ENCODE data around the gene MYBPC2. TPM values are rescaled to one million over a fixed set of nuclear protein-coding genes. Genes with fewer than 3 reads are reported as not detected.
A peak's percentile ranks its signal among the peaks of the same experiment; 100 is the strongest.

Gene MYBPC2
- total and polyA plus RNA-seq, 9 of the 15 experiments (the other 6 are each of a cell fraction or from before 2014, with no cell fraction given): 0.01 to 0.14 (median 0.04) TPM; not detected in 6

DNA sequence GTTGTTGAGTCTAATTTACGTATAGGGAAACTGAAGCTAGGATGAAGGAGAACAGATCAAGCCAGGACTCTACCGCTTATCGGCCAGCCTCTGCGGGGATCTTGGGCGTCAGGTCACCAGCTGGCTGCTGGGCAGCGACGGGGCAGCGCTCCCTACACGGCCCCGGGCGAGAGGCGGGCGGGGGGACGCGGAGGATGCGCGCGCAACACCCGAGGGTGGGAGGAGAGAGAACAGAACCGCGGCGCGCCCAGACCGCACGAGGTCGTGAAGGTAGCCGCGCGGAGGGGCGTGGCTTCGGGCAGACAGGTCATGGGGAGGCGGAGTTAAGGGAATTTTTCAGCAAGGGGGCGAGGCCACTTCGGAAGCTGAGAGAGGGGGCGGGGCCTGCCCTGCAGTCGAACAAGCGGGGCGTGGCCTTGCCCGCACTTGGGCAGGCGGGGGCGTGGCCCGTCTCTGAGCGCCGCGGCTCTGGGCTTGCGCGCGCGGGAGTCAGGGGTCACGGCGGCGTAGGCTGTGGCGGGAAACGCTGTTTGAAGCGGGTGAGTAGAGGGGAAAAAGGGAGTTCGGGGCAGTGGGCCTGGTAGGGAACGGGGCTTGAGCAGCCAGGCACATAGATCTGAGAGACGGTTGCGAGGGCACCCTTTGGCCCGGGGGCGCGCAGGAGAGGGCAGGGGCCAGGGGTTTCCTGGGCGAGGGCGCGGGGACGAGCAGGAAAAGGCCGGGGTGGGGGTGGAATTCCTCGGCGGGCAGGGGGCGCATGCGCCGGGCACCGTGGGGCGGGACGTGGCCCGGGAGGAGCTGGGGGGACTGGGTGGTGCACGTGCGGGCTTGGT is 48.6 kb upstream of the MYBPC2 start, which contains the start of gene POLD1 (continued):
- TF ChIP-seq, protein P1, sequence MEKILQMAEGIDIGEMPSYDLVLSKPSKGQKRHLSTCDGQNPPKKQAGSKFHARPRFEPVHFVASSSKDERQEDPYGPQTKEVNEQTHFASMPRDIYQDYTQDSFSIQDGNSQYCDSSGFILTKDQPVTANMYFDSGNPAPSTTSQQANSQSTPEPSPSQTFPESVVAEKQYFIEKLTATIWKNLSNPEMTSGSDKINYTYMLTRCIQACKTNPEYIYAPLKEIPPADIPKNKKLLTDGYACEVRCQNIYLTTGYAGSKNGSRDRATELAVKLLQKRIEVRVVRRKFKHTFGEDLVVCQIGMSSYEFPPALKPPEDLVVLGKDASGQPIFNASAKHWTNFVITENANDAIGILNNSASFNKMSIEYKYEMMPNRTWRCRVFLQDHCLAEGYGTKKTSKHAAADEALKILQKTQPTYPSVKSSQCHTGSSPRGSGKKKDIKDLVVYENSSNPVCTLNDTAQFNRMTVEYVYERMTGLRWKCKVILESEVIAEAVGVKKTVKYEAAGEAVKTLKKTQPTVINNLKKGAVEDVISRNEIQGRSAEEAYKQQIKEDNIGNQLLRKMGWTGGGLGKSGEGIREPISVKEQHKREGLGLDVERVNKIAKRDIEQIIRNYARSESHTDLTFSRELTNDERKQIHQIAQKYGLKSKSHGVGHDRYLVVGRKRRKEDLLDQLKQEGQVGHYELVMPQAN (IDR thresholded peaks at IDR 0.05; ENCODE audit: borderline replicate concordance): peak; percentile 61; the same call in 1 of the 2 replicates
- TF ChIP-seq PML (IDR thresholded peaks at IDR 0.05; ENCODE audit: low read length): peak; percentile 45
- no peak for TF ChIP-seq ATF1 (CRISPR knock-in tag; IDR thresholded peaks at IDR 0.05)
- peak; percentile 73 for TF ChIP-seq ATF1 (tag; IDR thresholded peaks at IDR 0.05)
- peak; percentile 94 for TF ChIP-seq ZNF655 (CRISPR knock-in tag; IDR thresholded peaks at IDR 0.05)
- 0 out of 2 replicates have a peak, but pooled peaks have one; percentile 3 for TF ChIP-seq CBFA2T2 (conservative IDR thresholded peaks at IDR 0.05)
- TF ChIP-seq MEF2A (IDR thresholded peaks at IDR 0.05; ENCODE audit: control insufficient read depth, low read depth, low read length): no peak
- peak; percentile 79 to 92 for TF ChIP-seq SRF (CRISPR knock-in tag; IDR thresholded peaks at IDR 0.05)
- TF ChIP-seq REST (IDR thresholded peaks at IDR 0.05; ENCODE audit: borderline replicate concordance): no peak
- peak; percentile 85 for TF ChIP-seq REST (CRISPR knock-in tag; IDR thresholded peaks at IDR 0.05; ENCODE audit: low read depth)
- TF ChIP-seq ARNT (IDR thresholded peaks at IDR 0.05): no peak
- TF ChIP-seq MTA3 (IDR thresholded peaks at IDR 0.05; ENCODE audit: borderline replicate concordance): no peak
- no peak for TF ChIP-seq SREBF2 (CRISPR knock-in tag; IDR thresholded peaks at IDR 0.05)
- peak; percentile 98 for TF ChIP-seq E2F3 (CRISPR knock-in tag; IDR thresholded peaks at IDR 0.05)
- TF ChIP-seq, protein P2, sequence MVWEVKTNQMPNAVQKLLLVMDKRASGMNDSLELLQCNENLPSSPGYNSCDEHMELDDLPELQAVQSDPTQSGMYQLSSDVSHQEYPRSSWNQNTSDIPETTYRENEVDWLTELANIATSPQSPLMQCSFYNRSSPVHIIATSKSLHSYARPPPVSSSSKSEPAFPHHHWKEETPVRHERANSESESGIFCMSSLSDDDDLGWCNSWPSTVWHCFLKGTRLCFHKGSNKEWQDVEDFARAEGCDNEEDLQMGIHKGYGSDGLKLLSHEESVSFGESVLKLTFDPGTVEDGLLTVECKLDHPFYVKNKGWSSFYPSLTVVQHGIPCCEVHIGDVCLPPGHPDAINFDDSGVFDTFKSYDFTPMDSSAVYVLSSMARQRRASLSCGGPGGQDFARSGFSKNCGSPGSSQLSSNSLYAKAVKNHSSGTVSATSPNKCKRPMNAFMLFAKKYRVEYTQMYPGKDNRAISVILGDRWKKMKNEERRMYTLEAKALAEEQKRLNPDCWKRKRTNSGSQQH (CRISPR knock-in tag; IDR thresholded peaks at IDR 0.05): peak; percentile 93

Data from K562 (cell line).